ENCODE measurements around the gene OR7A10.

GRCh38 chr19:14837391-14837790 lies 11.3 kb downstream of the OR7A10 start:
- TF ChIP-seq POLR2A (IDR thresholded peaks at IDR 0.05), result no peak
- TF ChIP-seq CTCF (IDR thresholded peaks at IDR 0.05 in 8 of 11, conservative IDR thresholded peaks at IDR 0.05 in 3 of 11), result no peak
- no peak for TF ChIP-seq POLR2AphosphoS5 (IDR thresholded peaks at IDR 0.05)

All from spleen (tissue), 7 donors.